Measurements from ENCODE around the gene GRHL1. TPM values are rescaled to one million over a fixed set of nuclear protein-coding genes. Genes with fewer than 3 reads are reported as not detected.

The GRHL1 gene
- total and polyA plus RNA-seq, 4 donors = 3.6 to 13.7 (median 6.1) TPM

GRCh38 chr2:9991221-9991620, 39.7 kb downstream of the GRHL1 start:
- no peak overlapping the region for H3K9ac ChIP-seq (ENCODE audit: low read depth in 1 of 2, low read length in 2 of 2)
- TF ChIP-seq RXRA (IDR thresholded peaks at IDR 0.05) = no peak
- no peak for TF ChIP-seq GABPA (IDR thresholded peaks at IDR 0.05 in 1 of 2, conservative IDR thresholded peaks at IDR 0.05 in 1 of 2)
- TF ChIP-seq SP1 (IDR thresholded peaks at IDR 0.05) = no peak
- no peak for TF ChIP-seq NR2F2 (IDR thresholded peaks at IDR 0.05)
- TF ChIP-seq FOXA2 (IDR thresholded peaks at IDR 0.05) = no peak
- TF ChIP-seq CTCF (IDR thresholded peaks at IDR 0.05; ENCODE audit: low read depth, low read length, missing input control) = no peak
- TF ChIP-seq REST (IDR thresholded peaks at IDR 0.05) = no peak
- no peak for TF ChIP-seq EGR1 (IDR thresholded peaks at IDR 0.05; ENCODE audit: low read depth in 2 of 2)
- no peak for TF ChIP-seq ATF3 (IDR thresholded peaks at IDR 0.05)
- peak; percentile 61 to 79 for TF ChIP-seq HNF4A (conservative IDR thresholded peaks at IDR 0.05)
- no peak for TF ChIP-seq MAX (IDR thresholded peaks at IDR 0.05)
- no peak for TF ChIP-seq RAD21 (IDR thresholded peaks at IDR 0.05)
- TF ChIP-seq ZBTB33 (IDR thresholded peaks at IDR 0.05) = no peak
- no peak for TF ChIP-seq JUND (IDR thresholded peaks at IDR 0.05)
- TF ChIP-seq YY1 (IDR thresholded peaks at IDR 0.05) = peak; percentile 36
- no peak for TF ChIP-seq TAF1 (conservative IDR thresholded peaks at IDR 0.05)
- peak; percentile 22 for TF ChIP-seq HNF4G (IDR thresholded peaks at IDR 0.05)
- no peak for TF ChIP-seq FOXA1 (IDR thresholded peaks at IDR 0.05)
- H3K36me3 ChIP-seq (ENCODE audit: control insufficient read depth in 4 of 4, insufficient read depth in 3 of 4, low read depth in 1 of 4, low read length in 3 of 4) = peaks cover 5 to 36% (median 21%) of the 10 kb centered on the region in 4 donors
- 71% methylated on average over 1 of the region's 1 CpG for WGBS
- no peak overlapping the region for H3K4me3 ChIP-seq (ENCODE audit: low read depth in 1 of 3, low read length in 3 of 3)
- no peaks in the 10 kb centered on the region for H3K27me3 ChIP-seq (ENCODE audit: control insufficient read depth in 4 of 4, insufficient read depth in 4 of 4, low read length in 3 of 4)
- peak overlapping the region; percentile 10 to 11 for H3K27ac ChIP-seq (ENCODE audit: low read depth in 1 of 2, low read length in 2 of 2)
- peaks cover 0 to 12% (median 8%) of the 10 kb centered on the region in 4 donors for H3K4me1 ChIP-seq (ENCODE audit: control insufficient read depth in 4 of 4, insufficient read depth in 4 of 4, low read length in 3 of 4)
- no peak for DNase-seq (ENCODE audit: low spot score)
- no peaks in the 10 kb centered on the region for H3K9me3 ChIP-seq (ENCODE audit: control insufficient read depth in 4 of 4, low read length in 3 of 4)

All from liver (tissue), 9 donors.